SKM-1 treated with dmso at 0.1 percent for 144 hours (cell line): ENCODE data around the gene AIF1L.

Experiments
- DNase-seq: peaks from one replicate; lab custom pipeline; 2025; ENCODE audit not compliant: unreplicated experiment; lab: John Stamatoyannopoulos, UW

AIF1L gene

GRCh38 chr9:131076347-131077195, 19.8 kb upstream of the AIF1L start:
- DNase-seq, result no peak

- no peak for DNase-seq
Observed at GRCh38 chr9:131078427-131079366, 17.6 kb upstream of the AIF1L start.

GRCh38 chr9:131080589-131080988, 15.7 kb upstream of the AIF1L start:
- no peak for DNase-seq

- DNase-seq, result no peak
Observed at GRCh38 chr9:131081868-131082267, 14.5 kb upstream of the AIF1L start.

GRCh38 chr9:131082774-131083512, 13.4 kb upstream of the AIF1L start:
- DNase-seq, result no peak

DNA sequence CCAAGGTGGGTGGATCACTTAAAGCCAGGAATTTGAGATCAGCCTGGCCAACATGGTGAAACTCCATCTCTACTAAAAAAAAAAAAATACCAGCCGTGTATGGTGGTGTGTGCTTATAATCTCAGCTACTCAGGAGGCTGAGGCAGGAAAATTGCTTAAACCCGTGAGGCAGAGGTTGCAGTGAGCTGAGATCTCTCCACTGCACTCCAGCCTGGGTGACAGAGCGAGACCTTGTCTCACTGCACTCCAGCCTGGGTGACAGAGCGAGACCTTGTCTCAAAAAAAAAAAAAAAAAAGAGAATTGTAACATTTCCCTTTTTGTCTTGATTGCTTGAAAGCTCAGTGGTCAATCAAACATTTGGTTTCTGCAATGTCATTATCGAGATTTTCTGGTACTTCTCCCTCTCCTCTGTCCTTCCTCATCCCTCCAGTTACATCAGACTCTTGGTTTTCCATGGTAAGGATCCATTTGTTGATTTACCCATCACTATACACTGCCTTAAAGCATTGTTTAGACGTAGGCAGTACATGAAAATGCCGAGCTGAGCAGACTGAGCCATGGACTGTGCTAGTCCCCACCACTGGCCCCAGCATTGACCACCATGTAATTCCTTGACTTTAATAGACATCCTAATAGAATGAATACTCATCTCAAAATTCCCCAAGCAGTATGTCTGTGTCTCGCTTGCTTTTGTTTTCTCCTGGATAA, 11.5 kb upstream of the AIF1L start:
- no peak for DNase-seq

DNA sequence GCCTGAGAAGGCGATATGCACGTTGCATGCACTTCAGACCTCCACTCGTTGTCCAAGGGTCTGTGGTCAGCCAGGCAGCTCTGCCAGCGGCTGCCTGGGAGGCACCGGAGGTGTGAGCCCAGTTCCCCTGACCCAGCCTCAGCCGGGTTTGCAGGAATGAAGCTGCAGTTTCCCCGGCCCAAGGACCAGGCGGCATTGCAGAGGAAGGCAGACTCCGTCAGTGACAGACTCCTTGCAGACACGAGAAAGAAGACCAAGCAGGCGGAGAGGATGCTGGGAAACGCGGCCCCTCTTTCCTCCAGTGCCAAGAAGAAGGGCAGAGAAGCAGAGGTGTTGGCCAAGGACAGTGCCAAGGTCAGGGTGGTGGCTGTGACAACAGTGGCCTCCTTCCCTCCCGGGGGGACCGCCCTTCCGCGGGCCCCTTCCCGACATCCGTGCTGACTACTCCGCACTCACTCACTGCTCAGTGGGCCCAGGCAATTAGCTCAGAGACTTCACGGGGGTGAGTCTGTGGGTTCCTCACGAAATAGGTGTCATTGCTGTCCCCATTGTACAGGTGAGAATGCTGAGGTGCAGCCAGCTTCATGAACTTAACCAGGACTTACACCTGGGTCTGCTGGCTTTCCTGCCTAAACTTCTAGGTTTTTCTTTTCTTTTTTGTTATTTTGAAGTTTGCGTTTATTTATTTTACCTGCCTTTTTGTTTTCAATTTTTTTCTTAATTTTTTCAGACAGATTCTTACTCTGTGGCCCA, 10.8 kb upstream of the AIF1L start:
- DNase-seq, result no peak

- DNase-seq, result no peak
Observed at GRCh38 chr9:131087354-131087893, 8.9 kb upstream of the AIF1L start.

DNA sequence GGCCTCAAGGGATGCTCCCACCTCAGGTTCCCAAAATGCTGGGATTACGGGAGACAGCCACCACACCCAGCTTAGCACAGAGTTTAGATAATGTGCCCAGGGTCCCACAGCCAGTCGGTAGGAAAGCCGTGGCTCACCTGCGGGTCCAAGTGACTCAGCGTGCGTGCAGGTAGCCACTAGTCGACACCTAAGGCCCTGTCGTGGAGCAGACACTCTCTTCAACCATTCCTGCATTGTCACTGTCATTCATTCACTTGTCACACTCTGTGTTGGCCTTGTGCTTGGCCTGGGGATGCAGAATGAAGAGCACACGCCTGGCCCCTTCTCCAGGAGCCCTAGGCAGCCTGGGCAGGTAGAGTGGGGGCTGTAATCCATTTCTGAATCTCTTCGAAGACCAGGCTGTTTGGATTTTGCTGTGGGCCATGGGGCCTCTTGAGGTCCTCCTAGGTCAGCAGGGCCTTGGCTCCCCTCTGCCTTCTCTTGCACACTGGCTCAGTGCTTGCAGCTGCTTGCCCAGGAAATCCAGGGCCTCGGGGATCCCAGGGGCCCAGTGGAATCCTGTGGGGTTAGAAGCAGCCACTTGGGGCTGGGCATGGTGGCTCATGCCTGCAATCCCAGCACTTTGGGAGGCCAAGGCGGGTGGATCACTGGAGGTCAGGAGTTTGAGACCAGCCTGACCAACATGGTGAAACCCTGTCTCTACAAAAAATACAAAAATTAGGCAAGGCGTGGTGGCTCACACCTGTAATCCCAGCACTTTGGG, 6.1 kb upstream of the AIF1L start:
- DNase-seq, result no peak

GRCh38 chr9:131091352-131091992, 4.9 kb upstream of the AIF1L start:
- DNase-seq, result no peak

- DNase-seq, result no peak
Observed at GRCh38 chr9:131092030-131092429, 4.3 kb upstream of the AIF1L start.

GRCh38 chr9:131092548-131093440, 3.5 kb upstream of the AIF1L start:
- DNase-seq, result no peak

DNA sequence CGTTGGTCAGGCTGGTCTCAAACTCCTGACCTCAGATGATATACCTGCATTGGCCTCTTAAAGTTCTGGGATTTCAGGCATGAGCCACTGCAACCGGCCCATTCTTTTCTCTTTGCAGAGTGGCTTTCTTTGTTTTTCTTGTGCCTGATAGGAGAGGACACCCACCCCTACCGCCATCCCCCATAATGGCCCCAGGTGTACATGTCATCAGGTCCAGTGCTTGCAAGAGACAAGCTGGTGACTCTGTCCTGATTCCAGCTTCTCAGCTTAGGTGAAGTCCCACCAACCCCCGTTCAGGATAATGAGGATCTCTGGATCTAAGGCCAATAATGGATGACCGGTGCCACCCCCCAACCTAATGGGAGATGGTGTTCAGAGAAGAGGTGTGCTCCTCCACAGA, 2.3 kb upstream of the AIF1L start:
- DNase-seq, result no peak

GRCh38 chr9:131094622-131095021, 1.7 kb upstream of the AIF1L start:
- DNase-seq, result no peak

GRCh38 chr9:131095666-131096268, 564 bp upstream of the AIF1L start:
- DNase-seq, result no peak

- no peak for DNase-seq
Observed at GRCh38 chr9:131097126-131097947, 1.0 kb downstream of the AIF1L start.
